Dermis microvascular lymphatic vessel endothelial cell (primary cell): ENCODE data around the gene IGFL4. TPM values are rescaled to one million over a fixed set of nuclear protein-coding genes. Genes with fewer than 3 reads are reported as not detected.

ENCODE experiments used
- DNase-seq, 2 donors: peaks; one replicate each; pipeline versions ENCODE4 v3.0.0 to v3.0.0-alpha.2; 2010; ENCODE audit warnings: low read depth in 2 of 2
- total RNA-seq: library from RNA; depleted of rRNA; stranded (reverse); fragments of >200 nt; gene quantifications from 2 replicates; pipeline ENCODE4 v1.2.1, GENCODE V29; 2014

IGFL4 gene
- total RNA-seq, 1 donor from 2014 or later, result not detected

DNA sequence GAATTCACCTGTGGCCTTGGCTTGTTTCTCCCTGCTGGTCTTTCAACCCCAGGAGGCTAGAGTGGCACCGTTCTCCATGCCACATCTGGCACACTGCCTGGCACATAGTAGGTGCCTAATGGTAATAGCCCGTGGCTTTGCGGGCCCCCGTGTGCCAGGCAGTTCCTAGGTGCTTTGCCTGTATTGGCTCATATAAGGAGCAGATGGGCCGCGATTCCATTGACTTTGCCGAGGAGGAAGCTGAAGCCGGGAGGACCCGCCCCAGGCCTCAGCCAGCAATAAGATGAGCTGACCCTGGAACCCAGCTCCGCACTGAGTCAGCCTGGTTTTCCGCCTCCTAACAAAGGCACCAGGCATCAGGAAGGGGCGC is 18.8 kb downstream of the IGFL4 start:
- DNase-seq, result no peak

GRCh38 chr19:46021531-46022041 is 19.2 kb downstream of the IGFL4 start:
- DNase-seq, result no peak

DNA sequence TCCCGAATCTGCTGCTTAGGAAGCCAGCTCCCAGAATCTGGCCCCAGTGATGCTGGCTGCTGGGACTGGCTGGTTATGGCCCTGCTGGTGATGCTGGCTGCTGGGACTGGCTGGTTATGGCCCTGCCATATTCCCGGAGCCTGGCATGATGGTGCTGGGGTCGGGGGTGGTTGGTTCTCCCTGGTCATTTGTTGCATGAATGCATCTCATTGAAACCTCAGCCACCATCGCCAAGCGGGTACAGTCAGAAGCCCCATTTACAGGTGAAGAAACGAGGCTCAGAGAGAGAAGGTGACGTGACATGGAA is 20.0 kb downstream of the IGFL4 start:
- DNase-seq, result no peak

- no peak for DNase-seq
Measured at GRCh38 chr19:46019270-46019669, 21.5 kb downstream of the IGFL4 start.

GRCh38 chr19:46018729-46019251 is 22.0 kb downstream of the IGFL4 start:
- no peak for DNase-seq

DNA sequence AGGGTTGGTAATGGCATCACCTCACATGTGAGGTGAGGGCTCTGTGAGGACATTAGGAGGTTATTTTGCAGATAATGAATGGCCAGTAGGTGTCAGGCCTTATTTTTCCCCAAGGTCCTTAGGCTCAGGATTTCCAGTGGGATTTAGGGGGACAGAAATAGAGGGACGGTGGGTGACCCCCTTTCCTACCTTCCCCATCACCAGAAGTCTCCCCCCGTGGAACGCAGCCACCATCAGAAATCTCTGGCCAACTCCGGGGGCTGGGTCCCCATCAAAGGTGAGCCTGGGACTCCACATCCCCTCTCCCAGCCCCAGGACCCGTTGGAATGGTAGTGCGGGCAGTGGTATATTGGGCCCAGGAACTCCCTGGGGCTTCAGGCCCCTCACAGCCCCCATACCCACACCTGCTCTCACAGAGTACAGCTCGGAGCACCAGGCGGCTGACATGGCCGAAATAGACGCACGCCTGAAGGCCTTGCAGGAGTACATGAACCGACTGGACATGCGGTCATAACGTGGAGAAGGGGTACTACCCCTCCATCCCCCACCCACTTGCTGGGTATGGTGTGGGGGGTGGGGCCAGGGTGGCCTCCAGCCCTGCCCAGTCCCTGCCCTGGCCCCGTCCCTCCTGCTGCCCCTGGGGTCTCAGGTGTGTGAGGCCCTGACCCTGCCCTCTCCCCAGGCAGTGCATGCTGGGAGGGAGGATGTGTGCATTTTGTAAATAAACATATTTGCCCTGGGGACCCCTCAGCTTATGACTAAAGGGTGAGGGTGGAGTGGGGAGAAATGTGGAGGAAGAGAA is 22.7 kb downstream of the IGFL4 start:
- no peak for DNase-seq

DNA sequence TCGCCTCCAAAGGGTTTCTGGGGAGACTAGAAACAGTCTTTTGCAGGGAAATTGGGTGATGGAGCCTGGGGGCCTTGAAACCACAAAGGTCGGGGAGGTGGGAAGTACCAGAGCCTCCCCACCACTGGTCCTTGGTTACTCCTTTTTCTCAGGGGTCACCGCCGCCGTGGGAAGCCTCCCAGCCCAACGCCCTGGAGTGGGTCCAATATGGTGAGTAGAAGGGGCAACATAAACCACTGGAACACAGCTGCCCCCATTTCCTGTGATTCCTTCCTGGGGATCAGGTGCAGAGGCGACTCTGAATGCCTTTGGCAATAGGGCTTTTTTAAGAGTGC is 23.7 kb downstream of the IGFL4 start:
- no peak for DNase-seq

- peak; percentile 43 to 83 for DNase-seq
Measured at GRCh38 chr19:46016426-46017094, 24.2 kb downstream of the IGFL4 start.

DNA sequence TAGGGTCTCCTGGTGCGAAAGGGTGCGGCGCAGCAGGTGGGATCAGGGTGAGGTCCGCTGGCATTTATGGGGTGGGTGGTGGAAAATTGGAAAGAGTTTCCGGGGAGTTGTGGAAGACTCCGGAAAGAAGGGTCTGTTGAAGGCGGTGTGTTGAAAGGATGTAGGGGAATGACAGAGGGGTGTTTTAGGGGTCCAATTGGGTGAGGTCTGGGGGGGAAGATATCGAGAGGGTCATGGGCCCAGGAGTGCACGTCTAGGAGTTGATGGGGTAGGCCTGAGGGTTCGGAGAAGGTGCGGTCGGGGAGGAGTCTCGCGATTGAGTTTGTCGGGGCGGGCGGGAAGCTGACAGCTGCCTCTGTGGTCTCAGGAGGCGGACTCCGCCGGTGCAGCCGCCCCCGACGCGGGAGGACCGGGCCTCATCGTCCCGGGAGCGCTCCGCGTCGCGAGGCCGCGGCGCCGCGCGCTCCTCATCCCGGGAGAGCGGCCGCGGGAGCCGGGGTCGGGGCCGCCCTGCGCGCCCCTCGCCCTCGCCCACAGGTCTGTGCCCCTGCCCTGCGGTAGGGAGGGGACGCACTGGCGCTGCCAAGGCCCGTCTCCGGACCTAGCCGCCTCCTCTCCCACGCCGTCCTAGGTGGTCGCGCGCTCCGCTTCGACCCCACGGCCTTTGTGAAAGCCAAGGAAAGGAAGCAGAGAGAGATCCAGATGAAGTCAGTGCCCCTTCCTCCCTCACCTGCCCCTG is 24.9 kb downstream of the IGFL4 start:
- DNase-seq, result no peak

DNA sequence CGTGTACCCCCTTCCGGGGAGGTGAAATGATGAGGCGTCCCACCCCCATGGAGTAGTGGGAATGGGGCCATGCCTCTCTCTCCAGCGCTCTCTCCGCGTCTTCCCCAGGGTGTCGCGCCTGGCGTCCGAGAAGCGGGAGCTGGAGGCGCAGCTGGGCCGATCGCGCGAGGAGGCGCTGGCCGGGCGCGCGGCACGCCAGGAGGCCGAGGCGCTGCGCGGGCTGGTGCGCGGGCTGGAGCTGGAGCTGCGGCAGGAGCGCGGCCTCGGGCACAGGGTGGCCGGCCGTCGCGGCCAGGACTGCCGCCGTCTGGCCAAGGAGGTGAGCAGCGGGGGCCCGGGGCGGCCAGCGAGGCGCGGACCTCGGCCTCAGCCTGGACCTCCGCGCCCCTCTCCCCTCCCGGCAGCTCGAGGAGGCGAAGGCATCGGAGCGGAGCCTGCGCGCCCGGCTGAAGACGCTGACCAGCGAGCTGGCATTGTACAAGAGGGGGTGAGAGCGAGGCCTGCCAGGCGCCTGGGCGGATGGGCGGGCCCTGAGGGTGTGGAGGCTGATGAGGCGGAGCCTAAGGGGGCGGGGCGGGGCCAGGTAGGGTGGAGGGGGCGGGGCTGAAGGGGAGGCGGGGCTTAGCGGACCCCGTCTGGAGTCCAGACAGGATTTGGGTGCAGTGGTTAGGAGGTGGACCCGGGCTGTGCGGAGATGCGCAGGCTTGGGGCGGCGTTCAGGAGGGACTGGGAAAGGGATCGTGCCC is 25.7 kb downstream of the IGFL4 start:
- DNase-seq, result peak in 1 of 2 donors; percentile 62

- DNase-seq, result no peak
Measured at GRCh38 chr19:46014534-46014933, 26.3 kb downstream of the IGFL4 start.

- peak in 1 of 2 donors; percentile 72 for DNase-seq
Measured at GRCh38 chr19:46009530-46010510, 31.0 kb downstream of the IGFL4 start.

DNA sequence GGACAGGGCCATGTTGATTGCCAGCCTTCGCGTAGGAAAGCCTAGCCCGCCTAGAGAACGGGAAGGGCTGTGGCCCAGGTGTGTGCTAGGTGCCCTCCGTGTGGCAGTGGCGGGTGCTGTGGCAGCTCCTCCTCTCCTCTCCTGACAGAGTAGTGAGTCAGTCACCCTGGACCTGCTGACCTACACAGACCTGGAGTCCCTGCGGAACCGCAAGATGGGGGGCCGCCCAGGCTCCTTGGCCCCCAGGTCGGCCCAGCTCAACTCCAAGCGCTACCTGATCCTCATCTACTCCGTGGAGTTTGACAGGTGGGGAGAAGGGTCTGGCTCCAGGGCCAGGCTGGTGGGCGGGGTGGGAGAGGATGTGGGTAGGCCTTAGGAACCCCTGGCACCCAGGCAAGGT is 34.4 kb downstream of the IGFL4 start:
- no peak for DNase-seq

DNA sequence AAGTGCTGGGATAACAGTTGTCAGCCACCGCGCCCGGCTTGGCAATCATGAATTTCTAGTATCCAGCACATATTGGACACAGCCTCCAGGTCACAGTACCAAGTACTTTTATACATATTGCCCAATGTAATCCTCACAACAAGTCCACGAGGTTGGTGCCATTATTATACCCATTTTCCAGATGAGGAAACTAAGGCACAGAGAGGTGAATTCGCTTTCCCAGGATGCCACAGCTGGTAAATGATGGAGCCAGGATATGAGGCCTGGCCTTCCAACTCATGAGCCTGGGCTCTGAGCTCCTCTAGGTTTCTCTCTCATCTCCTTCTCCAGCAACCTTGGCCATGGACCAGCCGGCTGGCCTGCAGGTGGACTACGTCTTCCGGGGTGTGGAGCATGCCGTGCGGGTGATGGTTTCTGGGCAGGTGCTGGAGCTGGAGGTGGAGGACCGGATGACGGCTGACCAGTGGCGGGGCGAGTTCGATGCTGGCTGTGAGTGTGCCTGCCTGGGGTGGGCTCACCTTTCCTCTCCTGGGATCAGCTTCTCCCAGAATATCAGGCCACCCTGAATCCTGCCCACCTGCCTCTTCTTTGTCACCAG is 38.0 kb downstream of the IGFL4 start:
- no peak for DNase-seq

- peak in 1 of 2 donors; percentile 53 for DNase-seq
Measured at GRCh38 chr19:46000491-46001246, 40.1 kb downstream of the IGFL4 start.

- DNase-seq, result peak in 1 of 2 donors; percentile 29
Measured at GRCh38 chr19:45999653-46000121, 41.1 kb downstream of the IGFL4 start.

DNA sequence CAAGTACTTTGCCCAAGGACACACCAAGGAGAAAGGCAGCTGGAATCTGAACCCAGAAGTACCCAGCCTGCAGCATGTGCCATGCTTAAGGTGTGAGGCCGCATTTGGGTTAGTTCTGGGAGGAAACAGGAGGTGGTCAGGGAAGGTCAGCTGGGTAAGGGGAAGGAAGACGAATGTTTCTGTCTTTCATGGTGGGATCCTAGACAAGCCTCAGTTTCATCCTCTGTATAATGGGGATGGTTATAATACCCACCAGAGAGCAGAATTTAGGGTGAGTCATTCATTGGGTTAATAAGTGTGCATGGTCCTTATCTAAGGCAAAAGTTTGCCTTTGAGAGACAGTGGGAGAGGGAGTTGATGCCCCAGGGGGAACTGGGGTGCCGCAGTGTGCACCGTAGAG is 42.0 kb downstream of the IGFL4 start:
- DNase-seq, result no peak

GRCh38 chr19:45996933-45997332 is 43.9 kb downstream of the IGFL4 start:
- no peak for DNase-seq
